Mesothelial cell of epicardium (in vitro differentiated cells): ENCODE results near the gene CELF5. TPM values are rescaled to one million over a fixed set of nuclear protein-coding genes. Genes with fewer than 3 reads are reported as not detected.
"Not testable (repeated sequence)": the region's sequence is repeated elsewhere in the genome, so short reads cannot be mapped to it uniquely, and the experiment has no call there.

Experiments used
- DNase-seq, 2 experiments: peaks; one replicate each; pipeline ENCODE4 v3.0.0; 2021; ENCODE audit warnings: low spot score in 2 of 2; ENCODE audit not compliant: unreplicated experiment in 2 of 2
- H3K27ac Mint-ChIP-seq: 2 replicates; pipeline ENCODE4 v1.8.0; 2021; ENCODE audit warnings: mixed read lengths
- H3K27me3 Mint-ChIP-seq: 2 replicates; pipeline ENCODE4 v1.8.0; 2021; ENCODE audit warnings: low read depth, mixed read lengths
- H3K36me3 Mint-ChIP-seq: 2 replicates; pipeline ENCODE4 v1.8.0; 2021; ENCODE audit warnings: mixed read lengths
- H3K4me1 Mint-ChIP-seq: 2 replicates; pipeline ENCODE4 v1.8.0; 2021; ENCODE audit warnings: mixed read lengths
- H3K4me3 Mint-ChIP-seq: 2 replicates; pipeline ENCODE4 v1.8.0; 2021; ENCODE audit warnings: mild to moderate bottlenecking, moderate library complexity, mixed read lengths
- H3K9me3 Mint-ChIP-seq: 2 replicates; pipeline ENCODE4 v1.8.0; 2021; ENCODE audit warnings: mixed read lengths
- CTCF ChIP-seq: fragments of 200-600 bp; sonication (generic); IDR thresholded peaks from one replicate; pipeline ENCODE4 v1.5.0; 2021; ENCODE audit warnings: antibody characterized with exemption; ENCODE audit not compliant: unreplicated experiment
- total RNA-seq: library from RNA; stranded (reverse); gene quantifications from 3 replicates; pipeline ENCODE4 v1.2.1, GENCODE V29; 2021

CELF5 gene
- total RNA-seq, 1 donor from 2014 or later = 2.4 TPM

DNA sequence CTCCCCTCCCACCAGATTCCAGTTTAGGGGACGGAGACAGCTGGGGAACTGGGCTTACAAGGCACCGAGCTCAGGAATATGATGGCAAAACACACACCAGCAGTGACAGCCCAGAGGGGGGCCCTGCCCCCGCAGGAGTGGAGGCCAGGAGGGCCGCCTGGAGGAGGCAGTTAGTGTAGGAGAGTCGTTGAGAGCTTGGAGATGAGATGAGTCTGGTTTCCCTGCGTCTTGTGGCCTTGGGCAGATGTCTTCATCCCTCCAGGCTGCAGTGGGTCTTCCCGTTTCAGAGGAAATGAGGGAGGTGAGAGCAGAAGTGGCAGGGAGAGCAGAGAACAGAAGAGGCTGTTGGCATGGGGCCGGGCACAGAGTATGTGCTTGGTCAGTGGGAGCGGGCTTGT, 4.9 kb downstream of the CELF5 start:
- DNase-seq = no peak
- Mint-ChIP-seq H3K9me3 (no peaks in the 10 kb centered on the region), H3K27me3 (peaks cover 51% of the 10 kb centered on the region)

GRCh38 chr19:3229888-3230496, 5.5 kb downstream of the CELF5 start:
- no peak for DNase-seq
- no peak overlapping the region for H3K27ac Mint-ChIP-seq
- TF ChIP-seq CTCF = no peak
- no peaks in the 10 kb centered on the region for H3K9me3 Mint-ChIP-seq
- peaks cover 55% of the 10 kb centered on the region for H3K27me3 Mint-ChIP-seq
- H3K4me1 Mint-ChIP-seq = no peaks in the 10 kb centered on the region
- no peak overlapping the region for H3K4me3 Mint-ChIP-seq
- no peaks in the 10 kb centered on the region for H3K36me3 Mint-ChIP-seq

More for the DNA sequence above, 4.9 kb downstream of the CELF5 start:
- Mint-ChIP-seq H3K27ac (no peak overlapping the region), H3K4me3 (no peak overlapping the region), H3K4me1 (no peaks in the 10 kb centered on the region), H3K36me3 (no peaks in the 10 kb centered on the region)
- no peak for TF ChIP-seq CTCF

GRCh38 chr19:3231288-3231687, 6.8 kb downstream of the CELF5 start:
- H3K27ac Mint-ChIP-seq = no peak overlapping the region
- TF ChIP-seq CTCF = no peak
- H3K27me3 Mint-ChIP-seq = peaks cover 50% of the 10 kb centered on the region
- DNase-seq = no peak
- no peaks in the 10 kb centered on the region for H3K36me3 Mint-ChIP-seq
- no peaks in the 10 kb centered on the region for H3K4me1 Mint-ChIP-seq
- no peaks in the 10 kb centered on the region for H3K9me3 Mint-ChIP-seq
- H3K4me3 Mint-ChIP-seq = no peak overlapping the region

- H3K27ac Mint-ChIP-seq = no peak overlapping the region
- DNase-seq = no peak
- H3K9me3 Mint-ChIP-seq = no peaks in the 10 kb centered on the region
- no peak for TF ChIP-seq CTCF
- H3K4me3 Mint-ChIP-seq = no peak overlapping the region
- no peaks in the 10 kb centered on the region for H3K36me3 Mint-ChIP-seq
- peaks cover 32% of the 10 kb centered on the region for H3K27me3 Mint-ChIP-seq
- no peaks in the 10 kb centered on the region for H3K4me1 Mint-ChIP-seq
Observed at GRCh38 chr19:3233116-3233515, 8.7 kb downstream of the CELF5 start.

DNA sequence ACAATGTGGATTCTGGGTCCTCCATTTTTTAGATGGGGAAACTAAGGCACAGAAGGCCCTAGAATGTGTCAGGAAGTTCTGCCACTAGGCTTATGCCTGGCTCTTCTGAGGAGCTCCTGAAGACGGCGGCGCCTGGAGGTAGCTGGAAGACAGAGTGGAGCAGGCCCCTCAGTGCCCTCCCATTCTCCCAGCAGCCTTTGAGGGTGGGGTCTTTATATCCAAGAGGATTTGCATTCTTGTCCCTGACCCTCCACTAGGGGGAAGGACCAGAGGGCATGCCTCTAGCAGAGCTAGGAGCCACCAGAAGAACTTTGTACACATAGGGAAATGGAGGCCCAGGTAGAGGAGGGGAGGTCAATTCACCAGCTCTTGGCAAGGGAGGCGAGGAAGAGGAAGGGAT, 9.4 kb downstream of the CELF5 start:
- H3K27ac Mint-ChIP-seq = no peak overlapping the region
- no peak for DNase-seq
- H3K4me1 Mint-ChIP-seq = no peaks in the 10 kb centered on the region
- no peak overlapping the region for H3K4me3 Mint-ChIP-seq
- no peak for TF ChIP-seq CTCF
- H3K36me3 Mint-ChIP-seq = no peaks in the 10 kb centered on the region
- no peaks in the 10 kb centered on the region for H3K9me3 Mint-ChIP-seq
- H3K27me3 Mint-ChIP-seq = peaks cover 29% of the 10 kb centered on the region

DNA sequence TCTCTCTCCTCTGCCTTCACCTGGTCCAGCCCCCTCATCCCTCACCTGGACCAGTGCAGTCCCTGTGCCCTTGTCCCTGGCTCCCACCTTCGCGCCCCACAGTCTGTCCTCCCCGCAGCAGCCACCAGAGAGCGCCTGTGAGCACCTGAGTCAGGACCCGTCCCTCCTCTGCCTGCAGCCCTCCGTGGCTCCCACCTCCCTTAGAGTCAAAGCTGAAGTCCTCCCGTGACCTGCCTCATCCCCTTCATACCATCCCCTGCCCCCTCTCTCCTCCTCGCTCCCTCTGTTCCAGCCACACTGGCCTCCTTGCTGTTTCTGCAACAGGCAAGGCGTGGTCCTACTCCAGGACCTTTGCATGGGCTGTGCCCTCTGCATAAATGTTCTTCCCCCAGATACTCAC, 10.3 kb downstream of the CELF5 start:
- Mint-ChIP-seq H3K4me1 (no peaks in the 10 kb centered on the region), H3K9me3 (no peaks in the 10 kb centered on the region), H3K27me3 (peaks cover 33% of the 10 kb centered on the region), H3K4me3 (no peak overlapping the region), H3K27ac (no peak overlapping the region), H3K36me3 (no peaks in the 10 kb centered on the region)
- no peak for DNase-seq
- TF ChIP-seq CTCF = no peak

- not testable (repeated sequence) for H3K9me3 Mint-ChIP-seq, H3K36me3 Mint-ChIP-seq, H3K27ac Mint-ChIP-seq, H3K4me3 Mint-ChIP-seq, H3K4me1 Mint-ChIP-seq, DNase-seq
- peaks cover 35% of the 10 kb centered on the region for H3K27me3 Mint-ChIP-seq
Observed at GRCh38 chr19:3235604-3236003, 11.1 kb downstream of the CELF5 start.
